Stimulated activated CD8-positive, alpha-beta memory T cell treated with anti-CD3 and anti-CD28 coated beads, Interleukin-4, amount 100 ng/mL, for 4 hours (primary cell): Measurements from ENCODE around the gene TEAD3.
A peak's percentile ranks its signal among the peaks of the same experiment; 100 is the strongest.
"Not testable (repeated sequence)": the region's sequence is repeated elsewhere in the genome, so short reads cannot be mapped to it uniquely, and the experiment has no call there.

Source experiments
- DNase-seq, 2 donors: peaks; one replicate each; pipeline ENCODE4 v3.0.0-alpha.2; 2020; ENCODE audit warnings: low read depth in 2 of 2, low spot score in 1 of 2

TEAD3 gene

GRCh38 chr6:35452183-35453090 lies 44.4 kb downstream of the TEAD3 start, which contains the start of gene FANCE:
Gene FANCE, plus strand, starts transcription at chr6:35452338. Its CDS starts 208 bp downstream, at chr6:35452546.
- DNase-seq, result peak; percentile 78 to 83

GRCh38 chr6:35451354-35452182 lies 45.3 kb downstream of the TEAD3 start:
- no peak for DNase-seq

- DNase-seq, result no peak
Observed at GRCh38 chr6:35449287-35449881, 47.5 kb downstream of the TEAD3 start.

GRCh38 chr6:35448191-35448590 lies 48.7 kb downstream of the TEAD3 start:
- no peak for DNase-seq

GRCh38 chr6:35445691-35446090 lies 51.2 kb downstream of the TEAD3 start:
- DNase-seq, result no peak

- DNase-seq, result no peak
Observed at GRCh38 chr6:35443341-35444030, 53.4 kb downstream of the TEAD3 start.

- no peak for DNase-seq
Observed at GRCh38 chr6:35442693-35443092, 54.2 kb downstream of the TEAD3 start.

GRCh38 chr6:35441642-35442041 lies 55.2 kb downstream of the TEAD3 start:
- DNase-seq, result no peak

- DNase-seq, result no peak
Observed at GRCh38 chr6:35441205-35441604, 55.7 kb downstream of the TEAD3 start.

- no peak for DNase-seq
Observed at GRCh38 chr6:35439308-35439707, 57.6 kb downstream of the TEAD3 start.

- not testable (repeated sequence) for DNase-seq
Observed at GRCh38 chr6:35438378-35439065, 58.4 kb downstream of the TEAD3 start.

- DNase-seq, result no peak
Observed at GRCh38 chr6:35436071-35436857, 60.6 kb downstream of the TEAD3 start.

GRCh38 chr6:35435074-35435837 lies 61.6 kb downstream of the TEAD3 start:
- no peak for DNase-seq

GRCh38 chr6:35432702-35433101 lies 64.2 kb downstream of the TEAD3 start:
- not testable (repeated sequence) for DNase-seq

- no peak for DNase-seq
Observed at GRCh38 chr6:35432291-35432690, 64.6 kb downstream of the TEAD3 start.

- no peak for DNase-seq
Observed at GRCh38 chr6:35429463-35429862, 67.4 kb downstream of the TEAD3 start.

GRCh38 chr6:35428421-35429149 lies 68.3 kb downstream of the TEAD3 start:
- DNase-seq, result no peak

GRCh38 chr6:35427851-35428321 lies 69.0 kb downstream of the TEAD3 start:
- DNase-seq, result no peak
